ENCODE data around the gene DPCD. TPM values are rescaled to one million over a fixed set of nuclear protein-coding genes. Genes with fewer than 3 reads are reported as not detected.

DPCD gene
- total RNA-seq, 4 donors from 2014 or later, result 18.1 to 73.0 (median 37.3) TPM

GRCh38 chr10:101560298-101561067 is 27.6 kb upstream of the DPCD start:
- Histone ChIP-seq H3K4me1 (no peaks in the 10 kb centered on the region), H3K27me3 (peaks cover 6% of the 10 kb centered on the region), H3K9me3 (no peaks in the 10 kb centered on the region), H3K36me3 (no peaks in the 10 kb centered on the region), H3K4me3 (replicated peaks in 1 of 3) (no peak overlapping the region), H3K27ac (no peak overlapping the region)
- DNase-seq, result peak in 1 of 2 donors; percentile 65
- 21 to 44% methylated on average over 2 of the region's 2 CpGs for WGBS, 2 donors
- TF ChIP-seq CTCF (IDR thresholded peaks at IDR 0.05), result no peak
- TF ChIP-seq POLR2A (IDR thresholded peaks at IDR 0.05), result no peak
- intact Hi-C loops (cut with DNase I), result no loop called here

GRCh38 chr10:101561068-101561915 is 26.8 kb upstream of the DPCD start:
- no peak for TF ChIP-seq CTCF (IDR thresholded peaks at IDR 0.05)
- TF ChIP-seq POLR2A (IDR thresholded peaks at IDR 0.05), result no peak
- no peak overlapping the region for H3K4me3 ChIP-seq (replicated peaks in 1 of 3)
- H3K36me3 ChIP-seq, result no peaks in the 10 kb centered on the region
- no peaks in the 10 kb centered on the region for H3K4me1 ChIP-seq
- intact Hi-C loops (cut with DNase I), result no loop called here
- H3K9me3 ChIP-seq, result no peaks in the 10 kb centered on the region
- no peak for DNase-seq
- no peak overlapping the region for H3K27ac ChIP-seq
- H3K27me3 ChIP-seq, result peaks cover 6% of the 10 kb centered on the region
- WGBS, 2 donors, result 74 to 75% methylated on average over 8 to 11 of the region's 15 CpGs

GRCh38 chr10:101562231-101562630 is 25.9 kb upstream of the DPCD start:
- WGBS, 2 donors, result 87 to 89% methylated on average over 5 of the region's 5 CpGs
- Histone ChIP-seq H3K4me3 (replicated peaks in 1 of 3) (no peak overlapping the region), H3K36me3 (no peaks in the 10 kb centered on the region), H3K4me1 (peaks cover 0 to 5% of the 10 kb centered on the region in 2 donors), H3K27ac (no peak overlapping the region), H3K27me3 (peaks cover 6% of the 10 kb centered on the region), H3K9me3 (no peaks in the 10 kb centered on the region)
- intact Hi-C loops (cut with DNase I), result no loop called here
- TF ChIP-seq CTCF (IDR thresholded peaks at IDR 0.05), result no peak
- no peak for TF ChIP-seq POLR2A (IDR thresholded peaks at IDR 0.05)
- DNase-seq, result no peak

- Histone ChIP-seq H3K36me3 (no peaks in the 10 kb centered on the region), H3K4me3 (replicated peaks in 1 of 3) (no peak overlapping the region), H3K27ac (no peak overlapping the region), H3K4me1 (peaks cover 0 to 5% of the 10 kb centered on the region in 2 donors), H3K27me3 (peaks cover 6% of the 10 kb centered on the region), H3K9me3 (no peaks in the 10 kb centered on the region)
- no peak for DNase-seq
- 48 to 75% methylated on average over 3 of the region's 3 CpGs for WGBS, 2 donors
- no peak for TF ChIP-seq CTCF (IDR thresholded peaks at IDR 0.05)
- TF ChIP-seq POLR2A (IDR thresholded peaks at IDR 0.05), result no peak
- intact Hi-C loops (cut with DNase I), result no loop called here
Measured at GRCh38 chr10:101563007-101563406, 25.1 kb upstream of the DPCD start.
